Measurements from ENCODE around the gene ETFBKMT.
"Not testable (repeated sequence)": the region's sequence is repeated elsewhere in the genome, so short reads cannot be mapped to it uniquely, and the experiment has no call there.

- TF ChIP-seq CTCF, POLR2A, POLR2AphosphoS5, EP300 (IDR thresholded peaks at IDR 0.05): not testable (repeated sequence)
Observed at GRCh38 chr12:31716998-31717397, 57.5 kb downstream of the ETFBKMT start.
